ENCODE data around the gene C2.
"Not testable (repeated sequence)": the region's sequence is repeated elsewhere in the genome, so short reads cannot be mapped to it uniquely, and the experiment has no call there.

- TF ChIP-seq POLR2A, CTCF (IDR thresholded peaks at IDR 0.05): not testable (repeated sequence)
Measured at GRCh38 chr6:31976065-31976464, 48.5 kb downstream of the C2 start.
